Fibroblast of lung (primary cell): ENCODE measurements around the gene ECT2. TPM values are rescaled to one million over a fixed set of nuclear protein-coding genes. Genes with fewer than 3 reads are reported as not detected.
"Not testable (repeated sequence)": the region's sequence is repeated elsewhere in the genome, so short reads cannot be mapped to it uniquely, and the experiment has no call there.

ENCODE experiments used
- DNase-seq, 2 donors: peaks; one replicate each; pipeline versions ENCODE4 v3.0.0 to v3.0.0-alpha.2; 2010; ENCODE audit warnings: low read depth in 2 of 2
- H2AFZ ChIP-seq: 2 replicates; pipeline ENCODE4 v1.5.1; 2012; ENCODE audit warnings: low read length, control low read depth, inconsistent platforms
- H3K27ac ChIP-seq: 2 replicates; pipeline ENCODE4 v1.5.1; 2011; ENCODE audit warnings: low read length, control low read depth; ENCODE audit not compliant: insufficient read depth
- H3K27me3 ChIP-seq: 2 replicates; pipeline ENCODE4 v1.5.1; 2011; ENCODE audit warnings: mild to moderate bottlenecking, low read length; ENCODE audit not compliant: control insufficient read depth, insufficient read depth
- H3K36me3 ChIP-seq: 2 replicates; pipeline ENCODE4 v1.5.1; 2011; ENCODE audit warnings: low read length; ENCODE audit not compliant: control insufficient read depth, insufficient read depth
- H3K4me1 ChIP-seq: 2 replicates; pipeline ENCODE4 v1.5.1; 2011; ENCODE audit warnings: low read length; ENCODE audit not compliant: control insufficient read depth, insufficient read depth; ENCODE audit errors: extremely low read depth
- H3K4me2 ChIP-seq: 2 replicates; pipeline ENCODE4 v1.5.1; 2011; ENCODE audit warnings: low read length, control low read depth; ENCODE audit not compliant: insufficient read depth; ENCODE audit errors: extremely low read depth
- H3K4me3 ChIP-seq, 4 experiments: fragments of 200-600 bp in 1 of 4; sonication (generic) in 1 of 4; replicated peaks in 1 of 4; 2 replicates each; pipeline ENCODE4 v1.5.1; 2011 to 2016; ENCODE audit warnings: low read length in 4 of 4, low read depth in 3 of 4, mild to moderate bottlenecking in 3 of 4, control low read depth in 2 of 4, inconsistent platforms in 1 of 4, mixed read lengths in 1 of 4; ENCODE audit not compliant: insufficient read depth in 1 of 4; ENCODE audit errors: control extremely low read depth in 1 of 4
- H3K79me2 ChIP-seq: 2 replicates; pipeline ENCODE4 v1.5.1; 2012; ENCODE audit warnings: mild to moderate bottlenecking, low read length, inconsistent platforms; ENCODE audit not compliant: control insufficient read depth, insufficient read depth
- H3K9ac ChIP-seq: 2 replicates; pipeline ENCODE4 v1.5.1; 2011; ENCODE audit warnings: mild to moderate bottlenecking, low read length, control low read depth; ENCODE audit not compliant: insufficient read depth
- H3K9me3 ChIP-seq: 2 replicates; pipeline ENCODE4 v1.5.1; 2012; ENCODE audit warnings: low read depth, low read length; ENCODE audit not compliant: control insufficient read depth, insufficient read depth
- H4K20me1 ChIP-seq: 2 replicates; pipeline ENCODE4 v1.5.1; 2011; ENCODE audit warnings: low read length; ENCODE audit not compliant: control insufficient read depth, insufficient read depth; ENCODE audit errors: extremely low read depth
- CTCF ChIP-seq, 2 donors: IDR thresholded peaks in 1 of 2; conservative IDR thresholded peaks in 1 of 2; 1 replicate in 1 of 2; 2 replicates in 1 of 2; pipeline ENCODE4 v1.5.1; 2011 to 2012; ENCODE audit warnings: low read length in 2 of 2, control low read depth in 1 of 2, inconsistent platforms in 1 of 2, low read depth in 1 of 2, mild to moderate bottlenecking in 1 of 2
- EZH2 ChIP-seq: IDR thresholded peaks from 2 replicates; pipeline ENCODE4 v1.5.1; 2012; ENCODE audit warnings: low read length, control low read depth, mild to moderate bottlenecking; ENCODE audit errors: missing control alignments
- polyA plus RNA-seq, 2 donors: library from polyadenylated mRNA; depleted of rRNA in 1 of 2; stranded (reverse) in 1 of 2; unstranded in 1 of 2; fragments of >200 nt; gene quantifications; 2 replicates each; pipeline ENCODE4 v1.2.1, GENCODE V29; 2011 to 2012; ENCODE audit warnings: missing spikeins in 1 of 2
- total RNA-seq: library from RNA; depleted of rRNA; stranded (reverse); fragments of >200 nt; gene quantifications from 2 replicates; pipeline ENCODE4 v1.2.1, GENCODE V29; 2014

Gene ECT2
- total and polyA plus RNA-seq, 2 donors (not counting 1 experiment from before 2014, with no cell fraction given) = 20.5 to 34.5 TPM

- no peak overlapping the region for H3K27ac ChIP-seq
- no peak overlapping the region for H2AFZ ChIP-seq
- H3K36me3 ChIP-seq = peaks cover 3% of the 10 kb centered on the region
- H3K9ac ChIP-seq = no peak overlapping the region
- no peaks in the 10 kb centered on the region for H3K27me3 ChIP-seq
- H3K9me3 ChIP-seq = no peaks in the 10 kb centered on the region
- H3K4me1 ChIP-seq = no peaks in the 10 kb centered on the region
- no peak overlapping the region for H3K4me2 ChIP-seq
- H3K79me2 ChIP-seq = peaks cover 86% of the 10 kb centered on the region
- H3K4me3 ChIP-seq = no peak overlapping the region
- TF ChIP-seq EZH2 (no peak), CTCF (conservative IDR thresholded peaks at IDR 0.05 in 1 of 2, IDR thresholded peaks at IDR 0.05 in 1 of 2; ENCODE audit: low read depth in 1 of 2, low read length in 2 of 2) (no peak)
- no peaks in the 10 kb centered on the region for H4K20me1 ChIP-seq
- DNase-seq = no peak
Observed at GRCh38 chr3:172702256-172702655, 48.3 kb upstream of the ECT2 start.

- not testable (repeated sequence) for H3K4me2 ChIP-seq, H4K20me1 ChIP-seq, H3K4me3 ChIP-seq, DNase-seq, H3K36me3 ChIP-seq, H3K9ac ChIP-seq, H3K4me1 ChIP-seq, H2AFZ ChIP-seq, H3K27ac ChIP-seq, H3K27me3 ChIP-seq, H3K9me3 ChIP-seq
- peaks cover 83% of the 10 kb centered on the region for H3K79me2 ChIP-seq
Observed at GRCh38 chr3:172702731-172703130, 47.8 kb upstream of the ECT2 start.

GRCh38 chr3:172704001-172704400 lies 46.5 kb upstream of the ECT2 start:
- H3K36me3 ChIP-seq = peaks cover 1% of the 10 kb centered on the region
- no peak overlapping the region for H3K27ac ChIP-seq
- peaks cover 87% of the 10 kb centered on the region for H3K79me2 ChIP-seq
- no peak overlapping the region for H3K4me2 ChIP-seq
- H3K9ac ChIP-seq = no peak overlapping the region
- no peak overlapping the region for H2AFZ ChIP-seq
- DNase-seq = no peak
- no peak overlapping the region for H3K4me3 ChIP-seq
- H3K4me1 ChIP-seq = peaks cover 6% of the 10 kb centered on the region
- no peaks in the 10 kb centered on the region for H4K20me1 ChIP-seq
- no peaks in the 10 kb centered on the region for H3K27me3 ChIP-seq
- no peaks in the 10 kb centered on the region for H3K9me3 ChIP-seq
- TF ChIP-seq CTCF (conservative IDR thresholded peaks at IDR 0.05 in 1 of 2, IDR thresholded peaks at IDR 0.05 in 1 of 2; ENCODE audit: low read depth in 1 of 2, low read length in 2 of 2) = no peak
- TF ChIP-seq EZH2 = no peak
